Endodermal cell (in vitro differentiated cells): Measurements from ENCODE around the gene TLK2. TPM values are rescaled to one million over a fixed set of nuclear protein-coding genes. Genes with fewer than 3 reads are reported as not detected.
"Not testable (repeated sequence)": the region's sequence is repeated elsewhere in the genome, so short reads cannot be mapped to it uniquely, and the experiment has no call there.

ENCODE experiments used
- DNase-seq: peaks from one replicate; pipeline ENCODE4 v3.0.0-alpha.2; 2017
- H3K27ac ChIP-seq: 2 replicates; pipeline ENCODE4 v1.5.1; 2013; ENCODE audit warnings: mild to moderate bottlenecking, low read depth, low read length, moderate library complexity
- H3K27me3 ChIP-seq: 2 replicates; pipeline ENCODE4 v1.6.1; 2013; ENCODE audit warnings: mild to moderate bottlenecking, low read length, moderate library complexity; ENCODE audit not compliant: insufficient read depth, control insufficient read depth, poor library complexity, severe bottlenecking
- H3K36me3 ChIP-seq: 2 replicates; pipeline ENCODE4 v1.7.0; 2013; ENCODE audit warnings: mild to moderate bottlenecking, low read length, moderate library complexity; ENCODE audit not compliant: control insufficient read depth, insufficient read depth
- H3K4me1 ChIP-seq: one replicate; pipeline ENCODE4 v1.7.0; 2013; ENCODE audit warnings: low read length; ENCODE audit not compliant: control insufficient read depth, insufficient read depth
- H3K4me3 ChIP-seq: 2 replicates; pipeline ENCODE4 v1.5.1; 2013; ENCODE audit warnings: mild to moderate bottlenecking, low read length, moderate library complexity
- H3K9ac ChIP-seq: 2 replicates; pipeline ENCODE4 v1.6.1; 2013; ENCODE audit warnings: mild to moderate bottlenecking, low read length, moderate library complexity; ENCODE audit not compliant: poor library complexity, severe bottlenecking; ENCODE audit errors: extremely low read depth
- H3K9me3 ChIP-seq: 2 replicates; pipeline ENCODE4 v1.6.1; 2013; ENCODE audit warnings: mild to moderate bottlenecking, low read length, moderate library complexity; ENCODE audit not compliant: control insufficient read depth
- H3K27ac Mint-ChIP-seq: 2 replicates; pipeline ENCODE4 v1.8.0; 2020; ENCODE audit warnings: mixed read lengths
- H3K27me3 Mint-ChIP-seq: 2 replicates; pipeline ENCODE4 v1.8.0; 2021; ENCODE audit warnings: mild to moderate bottlenecking, mixed read lengths; ENCODE audit not compliant: insufficient read depth
- H3K36me3 Mint-ChIP-seq: 2 replicates; pipeline ENCODE4 v1.8.0; 2020; ENCODE audit warnings: low read depth, mixed read lengths
- H3K4me1 Mint-ChIP-seq: 2 replicates; pipeline ENCODE4 v1.8.0; 2020; ENCODE audit warnings: mixed read lengths
- H3K4me3 Mint-ChIP-seq: 2 replicates; pipeline ENCODE4 v1.8.0; 2020; ENCODE audit warnings: mild to moderate bottlenecking, moderate library complexity, mixed read lengths
- H3K9me3 Mint-ChIP-seq: 2 replicates; pipeline ENCODE4 v1.8.0; 2020; ENCODE audit warnings: mild to moderate bottlenecking, mixed read lengths
- CTCF ChIP-seq: fragments of 200-600 bp; sonication (generic); conservative IDR thresholded peaks from 2 replicates; pipeline ENCODE4 v1.5.0; 2021; ENCODE audit warnings: antibody characterized with exemption, mild to moderate bottlenecking
- WGBS, 2 experiments: methylation state at CpG; one replicate each; pipeline versions ENCODE4 v1.1.5 to v1.1.7; 2013; ENCODE audit warnings: missing lambda C conversion rate in 2 of 2, mixed read lengths in 1 of 2; ENCODE audit not compliant: insufficient coverage in 1 of 2, insufficient read length in 1 of 2; 5-methylcytosine and 5-hydroxymethylcytosine counted together
- total RNA-seq, 2 donors: library from RNA; stranded (reverse); fragmentation: NEBNext Ultra II Directional in 1 of 2; extraction: Animal tissue kit (Norgen Biotek cat#: 25700) in 1 of 2; gene quantifications; 2 replicates in 1 of 2; 3 replicates in 1 of 2; pipeline ENCODE4 v1.2.1, GENCODE V29; 2021

Gene TLK2
- total RNA-seq, 2 donors from 2014 or later: 76.2 to 89.2 TPM

- H3K27ac ChIP-seq, H3K27me3 Mint-ChIP-seq, H3K4me1 ChIP-seq, H3K9ac ChIP-seq, H3K27me3 ChIP-seq, DNase-seq, H3K27ac Mint-ChIP-seq, H3K9me3 ChIP-seq, H3K4me1 Mint-ChIP-seq, H3K9me3 Mint-ChIP-seq, H3K4me3 Mint-ChIP-seq, H3K4me3 ChIP-seq: not testable (repeated sequence)
- H3K36me3 Mint-ChIP-seq: peaks cover 54% of the 10 kb centered on the region
- 100% methylated on average over 1 of the region's 2 CpGs; no CpG with 5 or more reads in 1 of the 2 experiments for WGBS, 2 experiments
- peaks cover 58% of the 10 kb centered on the region for H3K36me3 ChIP-seq
These were observed 82.3 kb downstream of the TLK2 start for GRCh38 chr17:62560971-62561370.

GRCh38 chr17:62562656-62563055 is 84.0 kb downstream of the TLK2 start:
- no peak overlapping the region for H3K4me3 ChIP-seq
- peaks cover 1% of the 10 kb centered on the region for H3K4me1 Mint-ChIP-seq
- no peaks in the 10 kb centered on the region for H3K4me1 ChIP-seq
- no peak overlapping the region for H3K9ac ChIP-seq
- 75 to 95% methylated on average over 1 of the region's 1 CpG for WGBS, 2 experiments
- no peaks in the 10 kb centered on the region for H3K27me3 ChIP-seq
- no peaks in the 10 kb centered on the region for H3K9me3 Mint-ChIP-seq
- H3K27ac Mint-ChIP-seq: no peak overlapping the region
- TF ChIP-seq CTCF: no peak
- H3K36me3 Mint-ChIP-seq: peaks cover 64% of the 10 kb centered on the region
- H3K27ac ChIP-seq: no peak overlapping the region
- no peaks in the 10 kb centered on the region for H3K9me3 ChIP-seq
- peaks cover 70% of the 10 kb centered on the region for H3K36me3 ChIP-seq
- no peak for DNase-seq
- no peak overlapping the region for H3K4me3 Mint-ChIP-seq
- H3K27me3 Mint-ChIP-seq: no peaks in the 10 kb centered on the region

GRCh38 chr17:62565817-62566216 is 87.2 kb downstream of the TLK2 start:
- no peaks in the 10 kb centered on the region for H3K4me1 Mint-ChIP-seq
- H3K4me3 Mint-ChIP-seq: no peak overlapping the region
- H3K36me3 Mint-ChIP-seq: peaks cover 78% of the 10 kb centered on the region
- Histone ChIP-seq H3K4me3 (no peak overlapping the region), H3K9ac (no peak overlapping the region), H3K9me3 (no peaks in the 10 kb centered on the region), H3K36me3 (peaks cover 75% of the 10 kb centered on the region), H3K27me3 (no peaks in the 10 kb centered on the region), H3K4me1 (no peaks in the 10 kb centered on the region), H3K27ac (no peak overlapping the region)
- 86 to 100% methylated on average over 1 of the region's 1 CpG for WGBS, 2 experiments
- H3K27ac Mint-ChIP-seq: no peak overlapping the region
- no peaks in the 10 kb centered on the region for H3K9me3 Mint-ChIP-seq
- no peak for TF ChIP-seq CTCF
- no peak for DNase-seq
- H3K27me3 Mint-ChIP-seq: no peaks in the 10 kb centered on the region

GRCh38 chr17:62566996-62567578 is 88.5 kb downstream of the TLK2 start:
- Mint-ChIP-seq H3K4me3 (no peak overlapping the region), H3K27ac (no peak overlapping the region), H3K9me3 (no peaks in the 10 kb centered on the region), H3K27me3 (no peaks in the 10 kb centered on the region), H3K36me3 (peaks cover 70% of the 10 kb centered on the region), H3K4me1 (no peaks in the 10 kb centered on the region)
- DNase-seq: no peak
- H3K27me3 ChIP-seq: no peaks in the 10 kb centered on the region
- H3K9me3 ChIP-seq: no peaks in the 10 kb centered on the region
- H3K36me3 ChIP-seq: peaks cover 65% of the 10 kb centered on the region
- H3K4me3 ChIP-seq: no peak overlapping the region
- TF ChIP-seq CTCF: no peak
- H3K4me1 ChIP-seq: no peaks in the 10 kb centered on the region
- no peak overlapping the region for H3K9ac ChIP-seq
- WGBS, 2 experiments: 96 to 100% methylated on average over 1 to 3 of the region's 4 CpGs
- H3K27ac ChIP-seq: no peak overlapping the region
